ENCODE data around the gene PROX1. TPM values are rescaled to one million over a fixed set of nuclear protein-coding genes. Genes with fewer than 3 reads are reported as not detected.

Gene PROX1
- total RNA-seq, 1 experiment from 2014 or later, result 0.06 TPM

- DNase-seq (ENCODE audit: low read depth), result no peak
These were observed 7.8 kb upstream of the PROX1 start for GRCh38 chr1:213979751-213980586.

GRCh38 chr1:213980906-213981305, 6.9 kb upstream of the PROX1 start:
- no peak for DNase-seq (ENCODE audit: low read depth)

GRCh38 chr1:213982289-213982671, 5.5 kb upstream of the PROX1 start:
- DNase-seq (ENCODE audit: low read depth), result no peak

GRCh38 chr1:213982672-213983492, 4.9 kb upstream of the PROX1 start:
- DNase-seq (ENCODE audit: low read depth), result no peak

- DNase-seq (ENCODE audit: low read depth), result no peak
These were observed 4.0 kb upstream of the PROX1 start for GRCh38 chr1:213983493-213984386.

GRCh38 chr1:213984387-213985208, 3.2 kb upstream of the PROX1 start:
- no peak for DNase-seq (ENCODE audit: low read depth)

- no peak for DNase-seq (ENCODE audit: low read depth)
These were observed 2.4 kb upstream of the PROX1 start for GRCh38 chr1:213985209-213986019.

GRCh38 chr1:213986020-213986924, 1.5 kb upstream of the PROX1 start:
- no peak for DNase-seq (ENCODE audit: low read depth)

- DNase-seq (ENCODE audit: low read depth), result no peak
These were observed 885 bp upstream of the PROX1 start for GRCh38 chr1:213986925-213987250.

GRCh38 chr1:213987422-213987926, 299 bp upstream of the PROX1 start:
- DNase-seq (ENCODE audit: low read depth), result no peak

GRCh38 chr1:213988507-213989001, 781 bp downstream of the PROX1 start:
- no peak for DNase-seq (ENCODE audit: low read depth)

- no peak for DNase-seq (ENCODE audit: low read depth)
These were observed 1.5 kb downstream of the PROX1 start for GRCh38 chr1:213989002-213989855.

GRCh38 chr1:213993929-213994328, 6.2 kb downstream of the PROX1 start:
- no peak for DNase-seq (ENCODE audit: low read depth)

- no peak for DNase-seq (ENCODE audit: low read depth)
These were observed 7.1 kb downstream of the PROX1 start for GRCh38 chr1:213994888-213995287.

- no peak for DNase-seq (ENCODE audit: low read depth)
These were observed 7.8 kb downstream of the PROX1 start for GRCh38 chr1:213995603-213996002.

GRCh38 chr1:213996320-213997037, 8.7 kb downstream of the PROX1 start:
- no peak for DNase-seq (ENCODE audit: low read depth)
